HEK293 (cell line): ENCODE measurements around the gene CXCR4.

ENCODE experiments used
- FEZF1 ChIP-seq: fragments of 450-650 bp; formaldehyde crosslinking; IDR thresholded peaks from 2 replicates; pipeline ENCODE4 v1.5.1; 2016; ENCODE audit warnings: missing biosample characterization, missing genetic modification characterization
- KLF17 ChIP-seq: fragments of 450-650 bp; formaldehyde crosslinking; IDR thresholded peaks from 2 replicates; pipeline ENCODE4 v1.5.1; 2016; ENCODE audit warnings: missing biosample characterization, missing genetic modification characterization
- ZFP69B ChIP-seq: fragments of 450-650 bp; formaldehyde crosslinking; IDR thresholded peaks from 2 replicates; pipeline ENCODE4 v1.5.1; 2016; ENCODE audit warnings: missing biosample characterization, missing genetic modification characterization
- ZNF248 ChIP-seq: fragments of 450-650 bp; formaldehyde crosslinking; IDR thresholded peaks from 2 replicates; pipeline ENCODE4 v1.5.1; 2017; ENCODE audit warnings: missing biosample characterization, missing genetic modification characterization
- ZNF561 ChIP-seq: fragments of 450-650 bp; IDR thresholded peaks from 2 replicates; pipeline ENCODE4 v1.5.1; 2018; ENCODE audit warnings: missing biosample characterization, missing genetic modification characterization, borderline replicate concordance
- TF ChIP-seq, protein P1 (sequence below): fragments of 450-650 bp; formaldehyde crosslinking; IDR thresholded peaks from 2 replicates; pipeline ENCODE4 v1.5.1; 2016; ENCODE audit warnings: missing biosample characterization, missing genetic modification characterization

GRCh38 chr2:136101042-136101441, 16.9 kb downstream of the CXCR4 start:
- TF ChIP-seq ZNF248 (no peak), FEZF1 (no peak), KLF17 (no peak), ZFP69B (tag by site-specific recombination) (no peak), ZNF561 (no peak)
- TF ChIP-seq, protein P1, sequence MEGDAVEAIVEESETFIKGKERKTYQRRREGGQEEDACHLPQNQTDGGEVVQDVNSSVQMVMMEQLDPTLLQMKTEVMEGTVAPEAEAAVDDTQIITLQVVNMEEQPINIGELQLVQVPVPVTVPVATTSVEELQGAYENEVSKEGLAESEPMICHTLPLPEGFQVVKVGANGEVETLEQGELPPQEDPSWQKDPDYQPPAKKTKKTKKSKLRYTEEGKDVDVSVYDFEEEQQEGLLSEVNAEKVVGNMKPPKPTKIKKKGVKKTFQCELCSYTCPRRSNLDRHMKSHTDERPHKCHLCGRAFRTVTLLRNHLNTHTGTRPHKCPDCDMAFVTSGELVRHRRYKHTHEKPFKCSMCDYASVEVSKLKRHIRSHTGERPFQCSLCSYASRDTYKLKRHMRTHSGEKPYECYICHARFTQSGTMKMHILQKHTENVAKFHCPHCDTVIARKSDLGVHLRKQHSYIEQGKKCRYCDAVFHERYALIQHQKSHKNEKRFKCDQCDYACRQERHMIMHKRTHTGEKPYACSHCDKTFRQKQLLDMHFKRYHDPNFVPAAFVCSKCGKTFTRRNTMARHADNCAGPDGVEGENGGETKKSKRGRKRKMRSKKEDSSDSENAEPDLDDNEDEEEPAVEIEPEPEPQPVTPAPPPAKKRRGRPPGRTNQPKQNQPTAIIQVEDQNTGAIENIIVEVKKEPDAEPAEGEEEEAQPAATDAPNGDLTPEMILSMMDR (tag by site-specific recombination): no peak
